Astrocyte (in vitro differentiated cells and primary cell): ENCODE measurements around the gene BCL7C. TPM values are rescaled to one million over a fixed set of nuclear protein-coding genes. Genes with fewer than 3 reads are reported as not detected.

Source experiments
- DNase-seq: peaks from one replicate; pipeline ENCODE4 v3.0.0-alpha.2; 2010; ENCODE audit warnings: low read depth
- FAIRE-seq: peaks from 2 replicates; lab custom pipeline; 2011; peaks lifted over from hg19 to GRCh38; lab: Jason Lieb, UNC
- H2AFZ ChIP-seq: 2 replicates; pipeline ENCODE4 v1.6.0; 2012; ENCODE audit warnings: low read depth, low read length, inconsistent platforms
- H3K27ac ChIP-seq: 2 replicates; pipeline ENCODE4 v1.5.1; 2011; ENCODE audit warnings: low read depth, low read length, inconsistent platforms
- H3K27me3 ChIP-seq: 2 replicates; pipeline ENCODE4 v1.6.0; 2011; ENCODE audit warnings: low read length, inconsistent platforms; ENCODE audit not compliant: insufficient read depth
- H3K36me3 ChIP-seq: 2 replicates; pipeline ENCODE4 v1.5.1; 2011; ENCODE audit warnings: low read length, inconsistent platforms; ENCODE audit not compliant: insufficient read depth
- H3K4me1 ChIP-seq: 2 replicates; pipeline ENCODE4 v1.5.1; 2011; ENCODE audit warnings: low read length, inconsistent platforms; ENCODE audit not compliant: insufficient read depth
- H3K4me2 ChIP-seq: 2 replicates; pipeline ENCODE4 v1.6.0; 2012; ENCODE audit warnings: low read length, inconsistent platforms
- H3K4me3 ChIP-seq: 2 replicates; pipeline ENCODE4 v1.5.1; 2011; ENCODE audit warnings: low read depth, mild to moderate bottlenecking, low read length, inconsistent platforms; ENCODE audit not compliant: insufficient read depth
- H3K79me2 ChIP-seq: 2 replicates; pipeline ENCODE4 v1.6.0; 2012; ENCODE audit warnings: mild to moderate bottlenecking, low read length, inconsistent platforms; ENCODE audit not compliant: insufficient read depth
- H3K9ac ChIP-seq: 2 replicates; pipeline ENCODE4 v1.6.0; 2012; ENCODE audit warnings: mild to moderate bottlenecking, low read length, inconsistent platforms
- H3K9me3 ChIP-seq: 2 replicates; pipeline ENCODE4 v1.5.1; 2012; ENCODE audit warnings: low read depth, mild to moderate bottlenecking, low read length, inconsistent platforms; ENCODE audit not compliant: insufficient read depth
- H4K20me1 ChIP-seq: 2 replicates; pipeline ENCODE4 v1.6.0; 2012; ENCODE audit warnings: low read length, inconsistent platforms; ENCODE audit not compliant: insufficient read depth
- H3K27ac Mint-ChIP-seq: one replicate; pipeline ENCODE4 v1.8.0; 2021; ENCODE audit warnings: mild to moderate bottlenecking, mixed read lengths; ENCODE audit not compliant: unreplicated experiment
- H3K27me3 Mint-ChIP-seq: one replicate; pipeline ENCODE4 v1.8.0; 2021; ENCODE audit warnings: low read depth, mixed read lengths; ENCODE audit not compliant: unreplicated experiment
- H3K36me3 Mint-ChIP-seq: one replicate; pipeline ENCODE4 v1.8.0; 2021; ENCODE audit warnings: low read depth, mixed read lengths; ENCODE audit not compliant: unreplicated experiment
- H3K4me1 Mint-ChIP-seq: one replicate; pipeline ENCODE4 v1.8.0; 2021; ENCODE audit warnings: low read depth, mixed read lengths; ENCODE audit not compliant: unreplicated experiment
- H3K4me3 Mint-ChIP-seq: one replicate; pipeline ENCODE4 v1.8.0; 2021; ENCODE audit warnings: mild to moderate bottlenecking, moderate library complexity, mixed read lengths; ENCODE audit not compliant: unreplicated experiment
- H3K9me3 Mint-ChIP-seq: one replicate; pipeline ENCODE4 v1.8.0; 2021; ENCODE audit warnings: mild to moderate bottlenecking, mixed read lengths; ENCODE audit not compliant: unreplicated experiment
- EZH2 ChIP-seq: IDR thresholded peaks from 2 replicates; pipeline ENCODE4 v1.6.1; 2012; ENCODE audit warnings: mild to moderate bottlenecking, low read length, inconsistent platforms; ENCODE audit not compliant: insufficient read depth
- total RNA-seq: library from RNA; stranded (reverse); gene quantifications from 2 replicates; pipeline ENCODE4 v1.2.1, GENCODE V29; 2021
- TF ChIP-seq, protein P1 (sequence below): IDR thresholded peaks from 2 replicates; pipeline ENCODE4 v1.5.1; 2011; ENCODE audit warnings: low read depth, mild to moderate bottlenecking, inconsistent platforms, low read length, moderate library complexity; ENCODE audit not compliant: insufficient read depth

The BCL7C gene
- total RNA-seq, 1 donor from 2014 or later = 40.7 TPM

DNA sequence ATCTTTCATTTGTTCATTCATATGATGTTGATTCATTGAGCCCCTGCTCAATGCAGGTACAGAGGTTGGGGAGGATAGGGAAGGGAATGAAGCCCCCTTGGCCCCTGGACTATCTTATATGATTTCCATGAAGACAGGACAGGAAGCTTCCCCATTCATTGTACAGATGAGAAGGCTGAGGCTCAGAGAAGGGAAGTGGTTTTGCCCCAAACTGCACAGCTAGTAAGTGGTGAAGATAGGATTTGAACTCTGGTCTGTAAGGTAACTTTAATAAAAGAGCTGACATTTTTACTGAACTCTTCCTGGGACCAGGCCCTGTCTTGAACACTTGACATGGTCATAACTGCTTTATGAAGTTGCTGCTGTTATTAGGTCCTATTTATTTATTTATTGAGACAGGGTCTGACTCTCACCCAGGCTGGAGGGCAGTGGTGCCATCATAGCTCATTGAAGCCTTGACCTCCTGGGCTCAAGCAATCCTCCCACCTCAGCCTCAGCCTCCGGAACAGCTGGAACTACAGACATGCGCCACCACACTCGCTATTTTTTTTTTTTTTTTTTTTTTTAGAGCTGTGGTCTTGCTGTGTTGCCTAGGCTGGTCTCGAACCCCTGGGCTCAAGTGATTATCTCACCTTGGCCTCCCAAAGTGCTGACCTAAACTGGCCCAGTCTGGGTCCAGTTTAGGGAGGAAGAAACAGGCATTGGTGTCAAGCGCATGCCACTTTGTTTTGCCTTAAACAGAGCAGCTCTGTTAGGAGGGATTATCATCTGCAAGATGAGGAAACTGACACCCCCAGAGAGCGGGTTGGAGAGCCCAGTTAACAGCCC lies 7.5 kb upstream of the BCL7C start:
- FAIRE-seq = no peak
- no peaks in the 10 kb centered on the region for H3K9me3 Mint-ChIP-seq

DNA sequence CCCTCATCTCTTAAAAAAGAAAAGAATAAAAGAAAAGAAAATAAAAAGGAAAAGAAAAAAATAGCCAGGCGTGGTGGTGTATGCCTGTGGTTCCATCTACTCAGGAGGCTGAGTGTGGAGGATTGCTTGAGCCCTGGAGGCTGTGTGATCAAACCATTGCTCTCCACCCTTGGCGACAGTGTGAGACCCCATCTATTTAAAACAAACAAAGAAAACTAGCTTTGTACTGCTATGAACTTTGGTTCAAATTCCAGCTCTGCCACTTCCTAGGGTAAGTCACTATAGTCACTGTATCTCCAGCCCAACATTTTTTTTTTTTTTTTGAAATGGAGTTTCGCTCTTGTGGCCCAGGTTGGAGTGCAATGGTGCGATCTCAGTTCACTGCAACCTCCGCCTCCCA lies 6.7 kb upstream of the BCL7C start:
- FAIRE-seq (no peak), DNase-seq (no peak)
- TF ChIP-seq EZH2 = no peak
- TF ChIP-seq, protein P1, sequence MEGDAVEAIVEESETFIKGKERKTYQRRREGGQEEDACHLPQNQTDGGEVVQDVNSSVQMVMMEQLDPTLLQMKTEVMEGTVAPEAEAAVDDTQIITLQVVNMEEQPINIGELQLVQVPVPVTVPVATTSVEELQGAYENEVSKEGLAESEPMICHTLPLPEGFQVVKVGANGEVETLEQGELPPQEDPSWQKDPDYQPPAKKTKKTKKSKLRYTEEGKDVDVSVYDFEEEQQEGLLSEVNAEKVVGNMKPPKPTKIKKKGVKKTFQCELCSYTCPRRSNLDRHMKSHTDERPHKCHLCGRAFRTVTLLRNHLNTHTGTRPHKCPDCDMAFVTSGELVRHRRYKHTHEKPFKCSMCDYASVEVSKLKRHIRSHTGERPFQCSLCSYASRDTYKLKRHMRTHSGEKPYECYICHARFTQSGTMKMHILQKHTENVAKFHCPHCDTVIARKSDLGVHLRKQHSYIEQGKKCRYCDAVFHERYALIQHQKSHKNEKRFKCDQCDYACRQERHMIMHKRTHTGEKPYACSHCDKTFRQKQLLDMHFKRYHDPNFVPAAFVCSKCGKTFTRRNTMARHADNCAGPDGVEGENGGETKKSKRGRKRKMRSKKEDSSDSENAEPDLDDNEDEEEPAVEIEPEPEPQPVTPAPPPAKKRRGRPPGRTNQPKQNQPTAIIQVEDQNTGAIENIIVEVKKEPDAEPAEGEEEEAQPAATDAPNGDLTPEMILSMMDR = no peak
- no peak overlapping the region for H3K27ac Mint-ChIP-seq
- Histone ChIP-seq H3K4me1 (peaks cover 23% of the 10 kb centered on the region), H3K36me3 (no peaks in the 10 kb centered on the region), H3K27me3 (no peaks in the 10 kb centered on the region), H4K20me1 (no peaks in the 10 kb centered on the region), H3K4me3 (no peak overlapping the region), H3K79me2 (no peaks in the 10 kb centered on the region), H3K9ac (no peak overlapping the region), H3K4me2 (no peak overlapping the region), H2AFZ (no peak overlapping the region), H3K27ac (no peak overlapping the region), H3K9me3 (no peaks in the 10 kb centered on the region)
- H3K27me3 Mint-ChIP-seq = no peaks in the 10 kb centered on the region
- peaks cover 3% of the 10 kb centered on the region for H3K4me1 Mint-ChIP-seq
- H3K36me3 Mint-ChIP-seq = no peaks in the 10 kb centered on the region
- H3K9me3 Mint-ChIP-seq = no peaks in the 10 kb centered on the region
- peak overlapping the region; percentile 34 for H3K4me3 Mint-ChIP-seq

More for the DNA sequence above, 7.5 kb upstream of the BCL7C start:
- Mint-ChIP-seq H3K4me3 (peak overlapping the region; percentile 64), H3K27ac (no peak overlapping the region), H3K4me1 (peaks cover 2% of the 10 kb centered on the region), H3K36me3 (no peaks in the 10 kb centered on the region), H3K27me3 (no peaks in the 10 kb centered on the region)
- TF ChIP-seq, protein P1 = no peak
- no peak for TF ChIP-seq EZH2
- no peaks in the 10 kb centered on the region for H3K36me3 ChIP-seq
- H3K27me3 ChIP-seq = no peaks in the 10 kb centered on the region
- peak overlapping the region; percentile 83 for H2AFZ ChIP-seq
- no peak for DNase-seq
- H3K27ac ChIP-seq = peak overlapping the region; percentile 12
- no peaks in the 10 kb centered on the region for H3K9me3 ChIP-seq
- H3K9ac ChIP-seq = peak overlapping the region; percentile 84
- H3K79me2 ChIP-seq = no peaks in the 10 kb centered on the region
- H3K4me3 ChIP-seq = peak overlapping the region; percentile 37
- H3K4me1 ChIP-seq = peaks cover 17% of the 10 kb centered on the region
- peak overlapping the region; percentile 86 for H3K4me2 ChIP-seq
- no peaks in the 10 kb centered on the region for H4K20me1 ChIP-seq

DNA sequence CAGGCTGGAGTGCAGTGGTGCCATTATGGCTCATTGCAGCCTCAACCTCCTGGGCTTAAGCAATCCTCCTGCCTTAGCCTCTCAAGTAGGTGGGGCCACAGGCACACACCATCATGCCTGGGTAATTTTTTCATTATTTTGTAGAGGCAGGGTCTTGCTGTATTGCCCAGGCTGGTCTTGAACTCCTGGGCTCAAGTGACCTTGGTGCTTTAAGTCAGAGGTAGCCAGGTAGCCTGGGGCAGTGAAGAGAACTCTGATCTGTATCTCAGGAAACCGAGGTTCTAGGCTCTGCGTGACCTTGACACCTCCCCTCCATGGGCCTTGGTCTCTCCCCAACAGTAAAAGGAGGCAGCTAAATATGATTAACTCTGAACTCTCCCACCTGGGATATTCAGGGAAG lies 5.9 kb upstream of the BCL7C start:
- no peaks in the 10 kb centered on the region for H3K9me3 Mint-ChIP-seq
- H3K4me1 Mint-ChIP-seq = peaks cover 10% of the 10 kb centered on the region
- Histone ChIP-seq H3K27me3 (no peaks in the 10 kb centered on the region), H4K20me1 (no peaks in the 10 kb centered on the region), H3K4me3 (no peak overlapping the region), H3K9ac (no peak overlapping the region), H2AFZ (no peak overlapping the region), H3K4me1 (peaks cover 27% of the 10 kb centered on the region), H3K27ac (no peak overlapping the region), H3K36me3 (no peaks in the 10 kb centered on the region), H3K79me2 (no peaks in the 10 kb centered on the region), H3K4me2 (no peak overlapping the region), H3K9me3 (no peaks in the 10 kb centered on the region)
- TF ChIP-seq, protein P1 = no peak
- TF ChIP-seq EZH2 = no peak
- no peaks in the 10 kb centered on the region for H3K36me3 Mint-ChIP-seq
- DNase-seq (no peak), FAIRE-seq (no peak)
- H3K4me3 Mint-ChIP-seq = no peak overlapping the region
- no peaks in the 10 kb centered on the region for H3K27me3 Mint-ChIP-seq
- H3K27ac Mint-ChIP-seq = no peak overlapping the region
